NOMO-1 (cell line): ENCODE measurements around the gene BMX.

Source experiments
- DNase-seq, 2 experiments: peaks; one replicate each; lab custom pipeline; 2025; ENCODE audit not compliant: unreplicated experiment in 2 of 2; lab: John Stamatoyannopoulos, UW

BMX gene

GRCh38 chrX:15567886-15568616 lies 67.4 kb downstream of the BMX start:
- DNase-seq = peak in 1 of 2 experiments; percentile 19

- DNase-seq = no peak
Measured at GRCh38 chrX:15570145-15570544, 69.5 kb downstream of the BMX start.

GRCh38 chrX:15574017-15574416 lies 73.4 kb downstream of the BMX start:
- no peak for DNase-seq

- DNase-seq = no peak
Measured at GRCh38 chrX:15576019-15576418, 75.4 kb downstream of the BMX start.

DNA sequence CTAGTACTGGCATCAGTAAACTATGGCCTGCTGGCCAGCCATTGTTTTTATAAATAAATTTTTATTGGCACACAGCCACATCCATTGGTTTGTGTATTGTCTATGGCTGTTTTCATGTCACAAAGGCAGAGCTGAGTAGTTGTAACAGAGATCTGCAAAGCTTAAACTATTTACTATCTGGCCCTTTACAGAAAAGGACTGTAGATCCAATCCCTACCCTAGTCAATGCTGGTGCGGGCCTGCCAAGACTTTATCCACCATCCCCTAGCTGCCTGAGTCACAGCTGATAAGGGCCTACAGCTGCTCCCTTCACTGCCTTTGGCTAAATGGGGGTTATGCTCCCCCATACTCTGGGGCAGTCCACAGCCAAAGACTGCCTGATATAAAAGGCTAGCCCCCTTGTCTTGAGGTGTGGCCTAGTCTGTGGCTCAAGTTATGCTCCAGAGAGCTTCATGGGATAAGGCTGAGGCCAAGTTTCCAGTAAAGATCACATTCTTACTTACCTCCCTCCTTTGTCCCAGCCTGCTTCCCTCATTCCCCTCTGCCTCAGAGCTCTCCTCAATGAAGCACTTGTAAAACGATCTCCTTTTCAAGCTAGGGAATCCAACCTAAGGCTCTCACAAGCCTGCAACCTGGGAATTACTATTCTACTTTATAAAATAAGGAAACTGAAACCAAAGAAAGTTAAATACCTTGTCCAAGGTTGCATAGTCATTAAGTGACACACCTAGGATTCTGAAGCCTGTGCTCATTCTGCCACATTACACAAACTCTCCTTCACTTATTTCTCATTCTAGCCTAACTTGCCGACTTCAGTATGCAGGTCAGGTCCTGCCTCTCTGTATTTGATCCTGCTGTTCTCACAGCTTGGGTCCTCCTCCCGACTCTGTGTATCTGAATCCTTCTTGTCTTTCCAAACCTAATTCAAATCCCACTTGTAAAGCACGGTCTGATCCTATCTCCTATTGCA lies 79.5 kb downstream of the BMX start:
- DNase-seq = no peak

- DNase-seq = no peak
Measured at GRCh38 chrX:15594371-15594770, 93.8 kb downstream of the BMX start.

DNA sequence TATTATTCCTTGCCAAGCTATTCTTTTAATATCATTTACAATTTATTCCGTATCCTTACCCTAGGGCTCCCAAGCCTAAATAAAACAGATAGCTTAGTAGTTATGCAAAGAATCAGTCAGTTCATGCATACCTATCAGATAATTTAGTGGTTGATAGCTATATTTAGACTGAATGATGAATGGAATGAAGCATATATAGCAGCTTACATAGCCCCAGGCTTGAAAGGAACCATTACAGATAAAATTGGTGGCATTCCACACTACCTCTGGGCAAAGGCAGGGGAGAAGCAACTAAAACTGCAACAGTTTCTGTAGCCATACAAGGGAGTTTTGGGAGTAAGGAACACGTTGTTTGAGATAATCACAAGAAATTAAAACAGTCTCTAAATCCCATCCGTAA lies 97.4 kb downstream of the BMX start:
- DNase-seq = no peak

DNA sequence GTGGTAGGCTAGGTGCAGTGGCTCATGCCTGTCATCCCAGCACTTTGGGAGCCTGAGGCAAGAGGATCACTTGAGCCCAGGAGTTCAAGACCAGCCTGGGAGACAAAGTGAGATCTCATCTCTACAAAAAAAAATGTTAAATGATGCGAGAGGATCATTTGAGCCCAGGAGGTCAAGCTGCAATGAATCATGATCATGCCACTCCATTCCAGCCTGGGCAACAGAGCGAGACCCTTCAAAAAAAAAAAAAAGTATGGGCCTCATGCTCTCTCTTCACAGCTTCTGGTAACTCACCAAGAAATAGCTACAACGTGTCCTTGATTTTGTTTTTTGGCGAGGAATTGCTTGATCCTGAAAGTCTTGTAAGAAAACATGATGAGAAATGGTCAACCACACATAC lies 98.9 kb downstream of the BMX start:
- DNase-seq = no peak

GRCh38 chrX:15600049-15600448 lies 99.4 kb downstream of the BMX start:
- no peak for DNase-seq

DNA sequence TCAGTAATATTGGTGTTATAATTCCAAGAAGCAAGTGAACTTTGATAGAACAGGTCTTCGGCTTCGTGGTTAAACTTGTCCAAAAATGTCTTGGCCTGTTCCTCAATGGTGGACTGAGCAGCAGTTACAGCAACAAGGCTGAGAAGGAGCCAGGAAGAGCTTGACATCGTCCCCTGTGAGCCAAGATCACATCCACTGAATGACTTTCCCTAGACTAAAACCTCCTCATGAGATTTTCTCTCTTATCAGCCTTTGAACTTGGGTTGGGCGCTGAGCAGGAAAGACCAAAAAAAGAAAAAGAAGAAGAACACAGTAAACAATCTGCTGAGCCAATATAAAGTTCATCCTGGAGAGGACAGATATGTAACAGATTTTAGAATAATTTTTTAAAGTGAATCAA lies 100.1 kb downstream of the BMX start, which contains the start of gene ACE2:
ACE2 (minus strand) TSS at position 216 of the 400 bp plus-strand sequence; CDS start at position 167, 49 bp downstream.
- DNase-seq = no peak

DNA sequence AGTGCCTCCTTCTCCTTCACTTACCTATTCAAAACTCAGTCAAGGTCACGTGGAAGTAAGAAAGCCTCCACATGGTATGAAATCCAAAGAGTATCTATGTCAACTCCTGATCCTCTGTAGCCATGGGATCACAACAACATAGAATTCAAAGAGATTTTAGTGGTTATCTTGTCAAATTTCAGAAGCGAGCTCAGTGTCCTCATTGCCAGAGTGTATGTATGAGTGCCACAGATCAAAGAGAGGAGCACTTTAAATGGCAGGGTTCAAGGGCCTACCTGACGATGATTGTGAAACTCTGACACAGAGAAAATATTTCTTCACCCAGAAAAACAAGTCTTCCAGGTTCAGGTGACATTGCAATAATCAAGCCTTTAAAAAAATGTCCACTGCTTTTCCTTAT lies 101.3 kb downstream of the BMX start:
- DNase-seq = no peak

DNA sequence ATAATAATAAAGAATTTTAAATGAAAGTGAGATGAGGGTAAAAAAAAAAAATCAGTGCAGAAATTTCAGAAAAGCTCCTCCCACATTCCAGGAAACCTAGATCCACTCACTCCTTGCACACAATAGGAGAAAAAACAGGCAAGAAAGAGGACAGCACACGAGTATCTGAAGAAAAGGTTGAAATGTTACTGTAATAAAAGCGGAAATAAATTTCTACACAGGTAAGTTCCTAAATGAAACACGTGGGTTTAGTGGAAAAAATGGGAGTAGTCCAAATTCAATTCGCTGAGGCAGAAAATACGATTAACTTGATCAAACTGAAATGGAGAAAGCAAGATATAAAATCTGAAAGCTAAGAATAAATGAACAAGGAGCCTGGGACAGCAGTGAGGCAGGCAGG lies 102.2 kb downstream of the BMX start:
- no peak for DNase-seq

- DNase-seq = no peak
Measured at GRCh38 chrX:15605226-15605625, 104.6 kb downstream of the BMX start.
